GM04504 (cell line): ENCODE measurements around the gene ABCC11.
"Not testable (repeated sequence)": the region's sequence is repeated elsewhere in the genome, so short reads cannot be mapped to it uniquely, and the experiment has no call there.

Experiments
- DNase-seq: peaks from one replicate; pipeline ENCODE4 v3.0.0-alpha.2; 2012; ENCODE audit warnings: low read depth

ABCC11 gene

GRCh38 chr16:48246066-48246465 is 1.3 kb downstream of the ABCC11 start:
- DNase-seq, result no peak

GRCh38 chr16:48244863-48245195 is 2.5 kb downstream of the ABCC11 start:
- no peak for DNase-seq

- peak; percentile 69 for DNase-seq
Observed at GRCh38 chr16:48244080-48244862, 3.1 kb downstream of the ABCC11 start, which contains the start of gene LONP2. LONP2 (plus strand) TSS chr16:48244300; CDS start chr16:48244389, 89 bp downstream.

- DNase-seq, result not testable (repeated sequence)
Observed at GRCh38 chr16:48240147-48240546, 7.2 kb downstream of the ABCC11 start.

- DNase-seq, result no peak
Observed at GRCh38 chr16:48236286-48236685, 11.1 kb downstream of the ABCC11 start.

GRCh38 chr16:48235556-48236136 is 11.7 kb downstream of the ABCC11 start:
- no peak for DNase-seq

GRCh38 chr16:48235058-48235555 is 12.2 kb downstream of the ABCC11 start:
- DNase-seq, result no peak

GRCh38 chr16:48234630-48235029 is 12.7 kb downstream of the ABCC11 start:
- DNase-seq, result no peak

GRCh38 chr16:48232493-48233040 is 14.8 kb downstream of the ABCC11 start:
- no peak for DNase-seq

- DNase-seq, result no peak
Observed at GRCh38 chr16:48231727-48232492, 15.4 kb downstream of the ABCC11 start.

GRCh38 chr16:48225456-48225855 is 21.9 kb downstream of the ABCC11 start:
- no peak for DNase-seq

GRCh38 chr16:48223490-48223889 is 23.8 kb downstream of the ABCC11 start:
- no peak for DNase-seq

GRCh38 chr16:48220891-48221290 is 26.4 kb downstream of the ABCC11 start:
- no peak for DNase-seq

- DNase-seq, result no peak
Observed at GRCh38 chr16:48218473-48218872, 28.9 kb downstream of the ABCC11 start.

- no peak for DNase-seq
Observed at GRCh38 chr16:48217708-48218107, 29.6 kb downstream of the ABCC11 start.

- DNase-seq, result no peak
Observed at GRCh38 chr16:48215738-48216137, 31.6 kb downstream of the ABCC11 start.

- no peak for DNase-seq
Observed at GRCh38 chr16:48212033-48212432, 35.3 kb downstream of the ABCC11 start.

- DNase-seq, result no peak
Observed at GRCh38 chr16:48210747-48211146, 36.6 kb downstream of the ABCC11 start.

GRCh38 chr16:48206594-48207242 is 40.6 kb downstream of the ABCC11 start:
- DNase-seq, result no peak

GRCh38 chr16:48204825-48205151 is 42.6 kb downstream of the ABCC11 start:
- DNase-seq, result no peak

- no peak for DNase-seq
Observed at GRCh38 chr16:48203974-48204824, 43.1 kb downstream of the ABCC11 start.
